GM21423 (cell line): ENCODE data around the gene LUC7L2.
A peak's percentile ranks its signal among the peaks of the same experiment; 100 is the strongest.
"Not testable (repeated sequence)": the region's sequence is repeated elsewhere in the genome, so short reads cannot be mapped to it uniquely, and the experiment has no call there.

Experiments used
- ATAC-seq: cut with Tn5 transposase; IDR thresholded peaks from one replicate; pipeline ENCODE4 v1.9.1; 2021; ENCODE audit warnings: mild to moderate bottlenecking, moderate library complexity; ENCODE audit not compliant: unreplicated experiment

Gene LUC7L2

DNA sequence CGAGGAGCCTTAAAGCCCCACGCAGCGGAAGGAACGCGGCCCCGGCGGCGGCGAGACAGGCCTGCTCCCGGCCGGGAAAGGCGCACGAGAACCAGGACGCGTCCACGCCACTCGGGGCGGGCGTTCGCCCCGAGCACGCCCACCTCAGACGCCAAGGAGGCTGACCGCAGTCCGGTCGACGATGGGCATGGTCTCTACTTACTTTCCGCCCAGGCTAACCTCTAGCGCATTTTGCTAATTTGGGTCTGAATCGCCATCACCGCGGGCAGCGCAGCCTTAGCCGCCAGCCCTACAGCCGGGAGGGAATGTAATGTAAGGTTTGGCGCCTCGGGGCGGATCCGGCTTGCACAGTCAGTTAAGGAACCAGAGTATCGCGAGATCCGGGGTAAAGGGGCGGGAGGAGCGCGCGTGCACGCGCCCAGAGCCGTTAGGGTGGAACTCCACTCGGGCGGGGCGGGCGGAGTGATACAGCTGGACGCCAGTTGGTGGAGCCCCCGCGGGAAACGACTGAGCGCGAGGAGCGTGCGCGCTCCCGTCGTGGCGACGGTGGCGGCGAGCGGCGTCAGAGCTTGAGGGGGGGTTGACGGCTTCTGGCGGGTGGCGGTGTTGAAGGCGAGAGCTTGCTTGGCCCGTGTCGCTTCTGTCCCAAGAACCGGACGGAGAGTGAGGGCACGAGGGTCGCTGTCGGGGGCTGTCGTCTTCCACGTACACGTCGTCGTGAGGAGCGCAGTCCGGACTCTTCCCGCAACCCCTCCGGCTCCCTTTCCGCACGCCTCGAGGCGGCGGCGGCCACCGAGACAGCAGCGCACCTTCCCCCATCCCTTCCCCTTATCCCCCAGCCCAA lies at the start of gene LUC7L2:
Gene LUC7L2, plus strand, starts transcription at position 529 of the 844 bp plus-strand sequence. CDS start 368 bp downstream, outside the sequence.
- ATAC-seq, result peak; percentile 74

- no peak for ATAC-seq
These were observed 41.7 kb upstream of the LUC7L2 start for GRCh38 chr7:139317939-139318505.

- no peak for ATAC-seq
These were observed 38.5 kb upstream of the LUC7L2 start for GRCh38 chr7:139321071-139321745.

DNA sequence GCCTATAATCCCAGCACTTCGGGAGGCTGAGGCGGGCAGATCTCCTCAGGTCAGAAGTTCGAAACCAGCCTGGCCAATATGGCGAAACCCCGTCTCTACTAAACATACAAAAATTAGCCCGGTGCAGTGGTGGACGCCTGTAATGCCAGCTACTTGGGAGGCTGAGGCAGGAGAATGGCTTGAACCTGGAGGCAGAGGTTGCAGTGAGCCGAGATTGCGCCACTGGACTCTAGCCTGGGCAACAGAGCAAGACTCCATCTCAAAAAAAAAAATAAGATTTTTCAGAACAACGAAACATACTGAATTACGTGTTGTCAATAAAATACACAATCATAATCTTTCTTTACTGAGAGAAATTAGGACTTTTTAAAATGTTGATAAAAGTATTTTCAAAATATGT lies 35.0 kb upstream of the LUC7L2 start:
- ATAC-seq, result not testable (repeated sequence)

- no peak for ATAC-seq
These were observed 31.3 kb upstream of the LUC7L2 start for GRCh38 chr7:139328375-139328774.

- ATAC-seq, result no peak
These were observed 30.6 kb upstream of the LUC7L2 start for GRCh38 chr7:139329119-139329518.

DNA sequence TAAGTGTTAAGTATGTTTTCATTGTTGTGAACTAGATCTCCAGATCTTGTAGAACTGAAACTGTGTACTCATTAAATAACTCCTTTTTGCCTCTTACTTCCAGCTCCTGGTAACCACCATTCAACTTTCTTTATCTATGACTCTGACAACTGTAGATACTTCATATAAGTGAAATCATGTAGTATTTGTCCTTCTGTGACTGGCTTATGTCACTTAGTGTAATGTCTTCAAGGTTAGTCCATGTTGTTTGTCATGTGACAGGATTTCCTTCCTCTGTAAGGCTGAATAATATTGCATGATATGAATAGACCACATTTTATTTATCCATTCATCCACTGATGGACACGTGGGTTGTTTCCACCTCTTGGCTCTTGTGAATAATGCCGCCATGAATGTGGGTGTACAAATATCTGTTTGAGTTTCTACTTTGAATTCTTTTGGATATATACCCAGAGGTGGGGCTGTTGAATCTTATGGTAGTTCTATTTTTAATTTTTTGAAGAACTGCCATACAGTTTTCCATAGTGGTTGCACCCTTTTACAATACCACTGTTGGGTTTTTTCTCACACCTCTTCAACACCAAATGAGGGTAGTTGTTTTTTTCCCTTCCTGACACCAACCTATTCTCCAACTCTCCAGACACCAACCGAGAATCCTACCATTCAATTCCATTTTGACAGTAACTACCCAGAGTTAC lies 29.2 kb upstream of the LUC7L2 start:
- no peak for ATAC-seq

DNA sequence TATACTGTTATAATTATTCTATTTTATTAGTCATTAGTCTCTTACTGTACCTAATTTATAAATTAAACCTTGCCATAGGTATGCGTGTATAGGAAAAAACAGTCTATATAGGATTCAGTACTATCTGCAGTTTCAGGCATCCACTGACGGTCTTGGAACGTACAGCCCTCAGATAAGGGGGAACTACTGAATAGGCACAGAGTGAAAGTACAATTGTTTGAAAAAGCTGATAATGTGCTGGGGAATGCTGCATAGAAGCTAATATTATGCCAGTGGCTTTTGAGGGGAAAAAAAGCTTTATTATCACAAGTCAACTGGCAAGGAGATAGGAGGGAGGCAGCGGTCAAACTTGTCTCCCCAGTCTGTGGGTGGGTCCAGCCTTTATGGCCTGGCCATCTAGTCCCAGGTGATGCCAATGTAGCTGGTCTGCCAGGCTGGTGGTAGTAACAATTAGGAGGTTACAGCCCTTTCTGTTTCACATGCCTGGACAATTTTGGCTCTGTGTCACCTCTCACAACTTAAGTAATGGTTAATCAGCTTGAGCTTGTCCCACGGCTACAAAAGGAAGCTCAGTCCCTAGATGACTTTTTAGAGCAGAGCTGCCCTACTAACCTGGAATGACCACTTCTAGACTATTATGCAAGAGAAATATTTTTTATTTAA lies 26.9 kb upstream of the LUC7L2 start:
- ATAC-seq, result no peak

GRCh38 chr7:139333443-139333842 lies 26.3 kb upstream of the LUC7L2 start:
- ATAC-seq, result not testable (repeated sequence)

- ATAC-seq, result no peak
These were observed 25.1 kb upstream of the LUC7L2 start for GRCh38 chr7:139334399-139335150.

- no peak for ATAC-seq
These were observed 20.7 kb upstream of the LUC7L2 start for GRCh38 chr7:139339025-139339424.

DNA sequence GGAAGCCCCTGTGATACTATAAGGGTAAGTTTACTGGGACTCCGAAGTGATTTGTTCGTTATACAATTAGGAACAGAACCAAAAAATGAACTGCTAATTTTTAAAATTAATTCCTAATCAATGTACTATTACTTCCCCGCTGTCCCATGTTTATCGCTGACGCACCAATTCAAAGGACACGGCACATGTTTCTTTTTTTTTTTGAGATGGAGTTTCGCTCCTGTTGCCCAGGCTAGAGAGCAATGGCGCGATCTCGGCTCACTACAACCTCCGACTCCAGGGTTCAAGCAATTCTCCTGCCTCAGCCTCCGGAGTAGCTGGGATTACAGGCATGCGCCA lies 20.0 kb upstream of the LUC7L2 start:
- no peak for ATAC-seq

- ATAC-seq, result peak; percentile 76
These were observed 19.5 kb upstream of the LUC7L2 start for GRCh38 chr7:139340037-139340807.

DNA sequence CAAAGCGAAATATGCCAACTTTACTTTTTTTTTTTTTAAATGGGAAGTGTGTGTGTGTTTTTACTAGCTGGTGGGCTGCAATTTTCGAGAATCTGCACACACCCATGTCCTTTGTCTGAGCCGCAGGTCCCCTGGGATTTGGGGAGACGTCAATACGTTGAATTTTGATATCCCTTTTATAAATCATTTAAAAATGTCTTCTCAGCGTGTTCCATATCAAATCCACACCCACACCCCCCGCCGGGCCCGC lies 19.0 kb upstream of the LUC7L2 start:
- ATAC-seq, result no peak

DNA sequence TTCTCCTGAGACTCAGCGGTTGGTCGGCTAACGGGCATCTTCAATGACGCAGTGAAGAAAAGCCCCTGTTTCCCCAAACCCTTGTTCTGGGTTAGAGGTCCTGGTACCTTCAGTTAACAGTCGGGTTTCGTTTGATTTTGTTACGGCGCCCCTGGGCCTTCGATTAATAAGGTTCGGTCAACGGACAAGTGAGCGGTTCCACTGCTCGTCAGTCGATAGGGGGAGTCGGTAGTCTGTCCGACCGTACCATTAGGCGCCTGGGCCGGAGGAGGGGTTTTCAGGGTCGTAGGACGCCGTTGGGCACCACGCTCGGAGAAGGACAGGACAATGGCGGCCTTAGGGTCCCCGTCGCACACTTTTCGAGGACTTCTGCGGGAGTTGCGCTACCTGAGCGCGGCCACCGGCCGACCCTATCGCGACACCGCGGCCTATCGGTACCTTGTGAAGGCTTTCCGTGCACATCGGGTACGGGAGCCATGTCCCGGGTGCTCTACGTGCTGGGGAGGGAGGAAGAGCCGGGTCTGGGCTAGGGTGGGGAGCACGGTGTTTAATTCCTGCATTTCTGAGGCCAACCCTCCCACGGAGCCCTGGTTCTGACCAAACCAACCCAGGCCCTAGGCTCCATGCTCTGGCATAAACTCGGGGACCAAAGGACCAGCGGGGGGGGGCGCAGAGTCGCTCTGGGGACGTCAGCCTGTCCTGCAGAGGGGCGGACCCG lies 18.5 kb upstream of the LUC7L2 start, which contains the start of gene FMC1:
Gene FMC1, plus strand, starts transcription at position 280 of the 718 bp plus-strand sequence. Its CDS starts 48 bp downstream, at position 328.
- ATAC-seq, result peak; percentile 52

- no peak for ATAC-seq
These were observed 17.9 kb upstream of the LUC7L2 start for GRCh38 chr7:139341776-139342226.

DNA sequence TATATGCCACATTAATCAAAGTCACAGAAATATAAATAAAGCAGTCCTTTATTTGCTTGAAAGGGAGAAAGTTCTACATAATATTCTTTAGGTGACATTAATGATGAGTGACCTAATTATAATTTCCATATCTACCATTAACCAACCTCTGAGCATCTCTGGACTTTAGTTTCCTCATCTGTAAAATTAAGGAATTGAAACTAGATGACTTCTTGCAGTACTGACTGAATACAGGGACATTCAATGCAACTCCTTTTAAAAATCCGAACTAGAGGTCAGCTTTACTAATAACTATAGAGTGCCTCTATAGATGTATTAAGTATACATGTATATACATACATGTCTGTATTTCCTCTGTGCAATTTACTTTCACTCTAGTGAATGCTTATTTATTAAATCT lies 14.7 kb upstream of the LUC7L2 start:
- no peak for ATAC-seq

DNA sequence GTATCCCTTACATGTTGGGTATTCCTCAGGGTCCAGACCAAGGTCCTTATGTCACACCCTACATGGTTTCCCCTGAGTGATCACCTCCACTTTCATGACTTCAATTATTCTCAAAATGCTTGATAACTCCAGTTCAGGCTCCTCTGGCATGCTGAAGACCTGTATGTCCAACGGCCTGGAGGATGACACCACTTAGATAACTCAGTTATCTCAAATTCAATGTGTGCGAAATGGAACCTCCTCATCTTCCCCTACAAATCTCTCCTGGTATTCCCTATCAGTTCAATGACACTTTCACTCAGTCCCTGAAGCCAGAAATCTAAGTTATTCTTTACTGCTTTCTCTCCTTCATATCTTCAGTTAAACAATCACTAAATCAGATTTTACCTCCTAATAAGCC lies 8.7 kb upstream of the LUC7L2 start:
- ATAC-seq, result no peak

DNA sequence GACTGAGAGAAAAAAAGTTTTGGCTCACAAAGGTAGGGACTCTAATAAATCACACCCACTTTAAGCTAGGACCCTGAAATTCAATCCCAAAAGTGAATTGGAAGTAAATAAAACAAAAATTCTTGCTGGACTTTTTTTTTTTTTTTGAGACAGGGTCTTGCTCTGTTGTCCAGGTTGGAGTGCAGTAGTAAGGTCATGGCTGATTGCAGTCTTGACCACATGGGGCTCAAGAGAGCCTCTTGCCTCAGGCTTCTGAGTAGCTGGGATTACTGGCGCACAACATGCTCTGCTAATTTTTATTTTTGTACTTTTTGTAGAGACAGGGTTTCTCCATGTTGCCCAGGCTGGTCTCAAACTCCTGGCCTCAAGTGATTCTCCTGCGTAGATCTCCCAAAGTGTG lies 5.0 kb upstream of the LUC7L2 start:
- no peak for ATAC-seq
